NCI-H1092 (cell line): ENCODE measurements around the gene RTN4R.

Experiments
- DNase-seq: peaks from one replicate; lab custom pipeline; 2025; lab: John Stamatoyannopoulos, UW

Gene RTN4R

GRCh38 chr22:20257212-20258020 lies 10.7 kb downstream of the RTN4R start:
- no peak for DNase-seq

- DNase-seq, result no peak
These were observed 11.4 kb downstream of the RTN4R start for GRCh38 chr22:20256551-20257211.

DNA sequence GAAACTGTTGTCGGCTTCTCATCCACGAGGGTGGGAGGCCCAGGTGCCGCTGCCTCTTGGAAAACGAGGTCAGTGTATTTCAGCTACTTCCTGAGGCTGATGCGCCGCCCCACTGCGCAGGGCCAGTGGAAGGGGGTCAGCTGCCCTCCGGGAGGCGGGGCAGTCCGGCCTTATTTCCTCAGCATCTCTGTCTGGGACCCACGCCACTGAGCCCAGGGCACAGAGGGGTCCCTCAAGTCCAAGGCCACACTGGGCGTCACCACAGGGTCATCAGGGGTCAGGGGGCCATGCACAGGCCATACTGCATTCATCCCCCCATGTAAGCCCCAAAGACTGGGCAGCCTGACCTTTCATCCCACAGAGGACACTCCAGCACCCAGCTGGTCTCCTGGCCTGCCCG lies 12.1 kb downstream of the RTN4R start:
- no peak for DNase-seq

DNA sequence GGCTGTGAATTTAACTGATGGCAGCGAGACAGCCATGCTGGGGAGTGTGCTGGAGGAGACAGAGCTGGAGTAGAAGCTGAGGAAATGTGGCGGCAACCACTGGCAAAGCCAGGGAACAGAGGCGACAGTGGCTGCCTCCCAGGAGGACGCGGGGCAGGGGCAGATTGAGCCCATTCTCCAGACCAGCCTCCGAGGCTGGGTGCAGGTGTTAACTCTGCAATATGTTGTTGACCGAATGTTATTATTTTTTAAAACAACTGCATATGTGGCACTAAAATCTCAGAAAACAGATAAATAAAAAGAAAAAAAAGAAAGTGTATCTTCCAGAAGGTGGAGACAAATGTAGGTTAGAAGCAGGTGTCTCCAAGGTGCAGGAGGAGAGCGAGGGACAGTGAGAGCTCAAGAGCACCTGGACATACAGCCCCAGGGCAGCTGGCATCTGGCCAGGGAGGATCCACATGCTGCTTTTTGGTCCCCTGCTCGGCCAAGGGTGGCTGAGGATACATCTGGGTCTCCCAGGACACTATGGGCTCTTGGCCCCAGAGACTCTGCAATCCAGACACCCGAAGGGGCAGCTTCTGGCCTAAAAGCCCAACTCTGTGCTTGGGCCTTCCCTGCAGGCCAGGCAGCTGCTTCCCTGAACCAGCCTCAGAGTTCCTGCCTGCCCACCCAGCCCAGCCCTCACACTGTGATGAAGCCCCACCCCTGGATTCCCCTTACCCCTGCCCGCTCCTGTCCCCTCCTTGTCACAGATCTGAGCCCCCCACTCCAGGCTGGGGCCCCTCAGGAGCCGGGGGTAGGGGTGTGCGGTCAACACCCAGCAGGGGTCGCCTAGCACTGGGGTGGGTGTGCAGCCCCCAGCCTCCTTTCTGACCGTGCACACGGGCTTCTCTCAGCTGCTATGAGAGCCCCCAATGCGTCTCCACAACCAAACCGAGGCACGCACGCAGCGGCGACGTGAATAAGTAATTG lies 12.9 kb downstream of the RTN4R start:
- DNase-seq, result no peak

DNA sequence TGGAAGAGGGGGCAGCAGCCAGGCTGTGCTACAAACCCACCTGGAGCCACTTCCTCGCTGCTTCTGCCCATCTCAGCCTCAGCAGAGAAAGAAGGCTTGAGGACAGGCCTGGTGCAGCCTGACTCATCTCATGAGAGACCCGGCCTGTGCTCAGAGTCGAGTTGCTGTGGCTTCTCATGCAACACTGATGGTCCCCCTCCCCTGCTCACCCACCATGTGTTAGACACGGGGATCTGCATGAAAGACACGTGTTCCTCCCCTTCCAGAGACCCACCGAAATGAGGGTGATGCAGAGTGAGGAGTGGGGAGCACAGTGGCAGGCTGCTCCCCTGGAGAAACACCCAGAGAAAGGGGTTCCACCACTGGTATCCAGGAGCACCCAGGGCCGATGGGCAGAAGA lies 15.0 kb downstream of the RTN4R start:
- no peak for DNase-seq

- DNase-seq, result no peak
These were observed 16.1 kb downstream of the RTN4R start for GRCh38 chr22:20251981-20252380.

DNA sequence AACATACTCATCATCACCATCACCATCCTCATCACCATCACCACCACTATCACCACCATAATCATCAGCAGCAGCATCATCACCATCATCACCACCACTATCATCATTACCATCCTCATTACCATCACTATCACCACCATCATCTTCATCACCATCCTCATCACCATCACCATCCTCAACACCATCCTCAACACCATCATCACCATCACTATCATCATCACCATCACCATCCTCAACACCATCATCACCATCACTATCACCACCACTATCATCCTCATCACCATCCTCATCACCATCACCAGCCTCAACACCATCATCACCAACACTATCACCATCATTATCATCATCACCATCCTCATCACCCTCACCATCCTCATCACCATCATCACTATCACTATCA lies 16.6 kb downstream of the RTN4R start:
- no peak for DNase-seq

DNA sequence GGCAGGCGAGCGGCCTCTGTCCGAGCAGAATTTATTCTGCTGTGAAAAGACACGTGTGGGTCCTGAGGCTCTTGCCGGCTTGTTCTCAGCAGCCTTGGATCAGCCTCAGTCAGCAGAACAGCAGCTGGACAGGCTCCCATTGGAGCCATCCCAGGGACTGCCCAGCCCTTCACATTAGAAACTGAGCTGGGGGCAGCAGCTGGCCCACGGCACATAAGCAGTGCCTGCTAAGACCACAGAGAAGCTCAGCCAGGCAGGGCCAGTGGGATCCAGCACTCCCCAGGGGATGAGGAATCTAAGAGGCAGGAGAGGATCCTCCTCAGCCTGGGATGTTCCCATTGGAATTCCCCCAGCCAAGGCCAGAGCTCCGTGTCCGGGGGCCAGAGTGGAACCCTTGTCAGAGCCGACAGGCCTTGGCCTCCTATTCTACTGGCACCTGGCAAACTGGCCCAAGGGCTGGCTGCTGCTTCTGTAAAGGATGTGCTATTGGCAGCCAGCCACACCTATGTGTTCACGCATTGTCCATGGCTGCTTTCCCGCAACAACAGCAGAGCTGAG lies 18.2 kb downstream of the RTN4R start:
- peak; percentile 80 for DNase-seq

DNA sequence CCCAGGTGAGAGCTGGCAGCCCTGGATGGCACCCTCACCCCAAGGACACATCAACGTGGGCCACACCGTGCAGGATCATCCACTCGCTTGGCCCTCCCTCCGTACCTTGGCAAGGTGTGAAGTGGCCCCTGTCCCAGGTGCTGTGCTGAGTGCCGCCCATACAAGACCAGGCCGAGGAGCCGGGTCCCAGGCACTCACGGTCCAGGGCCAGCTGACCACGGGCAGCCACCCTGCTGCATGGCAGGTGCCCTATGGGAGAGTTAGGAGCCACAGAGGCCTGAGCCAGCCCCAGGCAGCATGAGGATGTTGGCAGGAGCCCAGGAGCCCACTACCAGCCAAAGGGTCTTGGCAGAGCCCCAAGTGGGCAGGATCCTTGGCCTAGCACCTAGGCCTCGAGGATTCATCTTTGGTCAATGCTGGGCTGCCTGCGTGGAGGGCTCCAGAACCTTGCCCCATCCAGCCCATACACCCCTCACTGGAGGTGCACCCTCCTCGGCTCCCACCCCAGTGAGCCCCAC lies 19.6 kb downstream of the RTN4R start:
- peak; percentile 84 for DNase-seq

DNA sequence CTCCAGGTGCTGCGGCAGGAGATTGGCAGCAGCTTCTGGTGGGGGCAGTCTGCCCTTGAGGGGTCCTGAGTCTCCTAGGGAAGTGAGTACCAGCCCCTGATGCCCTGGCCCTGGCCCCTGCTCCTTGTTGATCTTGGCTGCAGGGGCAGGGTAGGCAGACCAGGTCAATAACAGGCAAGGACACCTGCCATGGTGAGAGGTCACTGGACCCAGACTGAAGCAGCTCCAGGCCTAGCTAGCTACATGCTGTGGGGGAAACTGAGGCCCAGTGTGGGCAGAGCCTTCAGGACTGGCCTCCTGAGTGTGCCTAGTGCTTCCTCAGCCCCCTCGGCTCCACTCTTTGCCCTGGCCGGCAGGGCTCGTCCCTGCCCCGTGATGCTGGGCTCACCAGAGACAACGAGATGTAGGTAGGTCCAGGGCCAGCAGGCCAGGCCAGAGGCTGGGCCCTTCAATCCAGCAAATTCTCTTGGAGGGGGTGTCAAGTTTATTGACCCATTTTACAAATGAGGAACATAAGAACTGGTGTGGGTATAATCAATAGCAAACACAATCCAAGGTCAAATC lies 20.4 kb downstream of the RTN4R start:
- DNase-seq, result no peak

GRCh38 chr22:20247010-20247505 lies 21.1 kb downstream of the RTN4R start:
- no peak for DNase-seq

- DNase-seq, result no peak
These were observed 21.6 kb downstream of the RTN4R start for GRCh38 chr22:20246368-20247009.

DNA sequence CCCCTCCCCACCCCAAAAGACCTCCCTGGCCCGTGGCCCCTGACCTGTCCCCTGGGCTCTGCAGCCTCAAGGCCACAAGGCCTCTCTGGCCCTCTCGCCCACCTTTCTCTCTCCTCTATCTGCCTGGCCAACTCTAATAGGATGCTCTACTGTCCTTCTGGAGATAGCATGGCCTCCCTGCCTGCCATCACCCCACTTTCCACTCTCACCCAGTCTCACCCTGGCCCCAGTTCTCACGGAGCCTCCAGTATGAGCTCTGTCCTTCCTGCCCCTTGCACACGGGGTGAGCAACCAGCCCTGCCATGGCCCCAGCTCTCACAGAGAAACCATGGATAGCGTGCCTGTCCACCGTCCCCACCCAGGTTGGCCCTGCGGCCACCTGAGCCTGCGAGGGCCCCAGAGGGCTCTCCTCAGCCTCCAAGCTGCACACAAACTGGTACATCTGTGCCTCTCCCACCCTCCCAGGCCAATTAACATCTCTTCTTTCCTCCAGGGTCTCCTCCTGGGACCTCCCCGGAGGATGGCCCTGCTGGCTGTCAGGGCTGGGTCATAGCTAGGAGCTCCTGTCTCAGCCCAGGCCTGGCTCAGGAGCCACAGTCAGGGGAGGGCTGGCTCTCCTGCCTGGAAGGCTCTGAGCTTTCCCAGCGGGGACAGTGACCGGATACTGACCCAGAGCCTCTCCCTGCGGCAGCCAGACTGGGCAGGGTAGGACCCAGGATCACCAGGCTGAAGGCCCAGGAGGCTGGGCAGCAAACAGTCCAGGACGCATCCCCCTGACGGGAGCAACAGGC lies 22.3 kb downstream of the RTN4R start:
- no peak for DNase-seq

- DNase-seq, result no peak
These were observed 23.2 kb downstream of the RTN4R start for GRCh38 chr22:20244691-20245576.

- no peak for DNase-seq
These were observed 23.9 kb downstream of the RTN4R start for GRCh38 chr22:20244250-20244648.

GRCh38 chr22:20243537-20244249 lies 24.4 kb downstream of the RTN4R start:
- DNase-seq, result peak; percentile 82

- no peak for DNase-seq
These were observed 25.0 kb downstream of the RTN4R start for GRCh38 chr22:20243176-20243536.

- no peak for DNase-seq
These were observed 25.5 kb downstream of the RTN4R start for GRCh38 chr22:20242393-20243175.
